ENCODE data around the gene COMMD9. TPM values are rescaled to one million over a fixed set of nuclear protein-coding genes. Genes with fewer than 3 reads are reported as not detected.

COMMD9 gene
- total and polyA plus RNA-seq, 2 experiments from 2014 or later = 22.4 to 44.1 TPM

DNA sequence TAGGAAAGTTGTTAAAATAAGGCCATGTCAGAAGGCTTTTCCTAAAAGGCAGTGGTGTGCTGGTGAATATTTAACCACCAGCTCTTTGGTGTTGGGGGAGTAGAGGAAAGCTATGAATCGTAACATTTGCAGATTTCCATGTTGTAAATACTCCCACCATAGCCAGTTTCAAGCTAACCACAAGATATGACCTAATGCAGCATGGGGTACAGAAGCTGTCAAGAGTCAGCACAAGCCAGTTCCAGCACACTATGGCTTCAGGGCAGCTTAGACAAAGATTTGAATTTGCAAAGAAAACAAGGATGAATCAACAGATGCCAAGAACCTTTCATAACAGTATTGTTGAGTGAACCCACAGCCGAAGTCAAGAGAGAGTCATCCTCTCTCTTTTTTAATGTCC is 40.0 kb downstream of the COMMD9 start:
- ATAC-seq (no peak), DNase-seq (ENCODE audit: low spot score) (no peak)
- Histone ChIP-seq H3K27me3 (ENCODE audit: insufficient read depth) (no peaks in the 10 kb centered on the region), H2AFZ (no peak overlapping the region), H3K9me2 (ENCODE audit: insufficient read depth) (peaks cover 19% of the 10 kb centered on the region), H3K36me3 (ENCODE audit: insufficient read depth) (no peaks in the 10 kb centered on the region), H3K27ac (ENCODE audit: low read depth) (no peak overlapping the region), H3F3A (replicated peaks; ENCODE audit: low read depth) (no peaks in the 10 kb centered on the region), H3K4me2 (no peak overlapping the region), H3K4me1 (ENCODE audit: insufficient read depth) (no peaks in the 10 kb centered on the region), H3K79me2 (replicated peaks; ENCODE audit: insufficient read depth) (no peaks in the 10 kb centered on the region), H4K20me1 (replicated peaks; ENCODE audit: insufficient read depth) (no peaks in the 10 kb centered on the region), H3K4me3 (no peak overlapping the region)
- H3K4me3 Mint-ChIP-seq = no peak overlapping the region
- no peaks in the 10 kb centered on the region; the same call in 2 of the 3 replicates for H3K36me3 Mint-ChIP-seq (ENCODE audit: low read depth)
- H3K9me3 Mint-ChIP-seq = no peaks in the 10 kb centered on the region
- H3K4me1 Mint-ChIP-seq = no peaks in the 10 kb centered on the region; the same call in 1 of the 3 replicates
- H3K27ac Mint-ChIP-seq = no peak overlapping the region
- TF ChIP-seq EZH2phosphoT487 (IDR thresholded peaks at IDR 0.05; ENCODE audit: unreplicated experiment) (no peak), ZNF114 (CRISPR knock-in tag; IDR thresholded peaks at IDR 0.05) (no peak), STAT1 (IDR thresholded peaks at IDR 0.05; ENCODE audit: unreplicated experiment) (no peak), NANOG (IDR thresholded peaks at IDR 0.05; ENCODE audit: borderline replicate concordance) (no peak), EZH2 (IDR thresholded peaks at IDR 0.05; ENCODE audit: low read depth, unreplicated experiment) (no peak)
- TF ChIP-seq, protein P1, sequence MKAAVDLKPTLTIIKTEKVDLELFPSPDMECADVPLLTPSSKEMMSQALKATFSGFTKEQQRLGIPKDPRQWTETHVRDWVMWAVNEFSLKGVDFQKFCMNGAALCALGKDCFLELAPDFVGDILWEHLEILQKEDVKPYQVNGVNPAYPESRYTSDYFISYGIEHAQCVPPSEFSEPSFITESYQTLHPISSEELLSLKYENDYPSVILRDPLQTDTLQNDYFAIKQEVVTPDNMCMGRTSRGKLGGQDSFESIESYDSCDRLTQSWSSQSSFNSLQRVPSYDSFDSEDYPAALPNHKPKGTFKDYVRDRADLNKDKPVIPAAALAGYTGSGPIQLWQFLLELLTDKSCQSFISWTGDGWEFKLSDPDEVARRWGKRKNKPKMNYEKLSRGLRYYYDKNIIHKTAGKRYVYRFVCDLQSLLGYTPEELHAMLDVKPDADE (IDR thresholded peaks at IDR 0.05) = no peak
- TF ChIP-seq, protein P2, sequence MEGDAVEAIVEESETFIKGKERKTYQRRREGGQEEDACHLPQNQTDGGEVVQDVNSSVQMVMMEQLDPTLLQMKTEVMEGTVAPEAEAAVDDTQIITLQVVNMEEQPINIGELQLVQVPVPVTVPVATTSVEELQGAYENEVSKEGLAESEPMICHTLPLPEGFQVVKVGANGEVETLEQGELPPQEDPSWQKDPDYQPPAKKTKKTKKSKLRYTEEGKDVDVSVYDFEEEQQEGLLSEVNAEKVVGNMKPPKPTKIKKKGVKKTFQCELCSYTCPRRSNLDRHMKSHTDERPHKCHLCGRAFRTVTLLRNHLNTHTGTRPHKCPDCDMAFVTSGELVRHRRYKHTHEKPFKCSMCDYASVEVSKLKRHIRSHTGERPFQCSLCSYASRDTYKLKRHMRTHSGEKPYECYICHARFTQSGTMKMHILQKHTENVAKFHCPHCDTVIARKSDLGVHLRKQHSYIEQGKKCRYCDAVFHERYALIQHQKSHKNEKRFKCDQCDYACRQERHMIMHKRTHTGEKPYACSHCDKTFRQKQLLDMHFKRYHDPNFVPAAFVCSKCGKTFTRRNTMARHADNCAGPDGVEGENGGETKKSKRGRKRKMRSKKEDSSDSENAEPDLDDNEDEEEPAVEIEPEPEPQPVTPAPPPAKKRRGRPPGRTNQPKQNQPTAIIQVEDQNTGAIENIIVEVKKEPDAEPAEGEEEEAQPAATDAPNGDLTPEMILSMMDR (conservative IDR thresholded peaks at IDR 0.05; ENCODE audit: low read depth in 2 of 2) = no peak
- H3K27me3 Mint-ChIP-seq (ENCODE audit: insufficient read depth, low read depth, poor library complexity) = no peaks in the 10 kb centered on the region

DNA sequence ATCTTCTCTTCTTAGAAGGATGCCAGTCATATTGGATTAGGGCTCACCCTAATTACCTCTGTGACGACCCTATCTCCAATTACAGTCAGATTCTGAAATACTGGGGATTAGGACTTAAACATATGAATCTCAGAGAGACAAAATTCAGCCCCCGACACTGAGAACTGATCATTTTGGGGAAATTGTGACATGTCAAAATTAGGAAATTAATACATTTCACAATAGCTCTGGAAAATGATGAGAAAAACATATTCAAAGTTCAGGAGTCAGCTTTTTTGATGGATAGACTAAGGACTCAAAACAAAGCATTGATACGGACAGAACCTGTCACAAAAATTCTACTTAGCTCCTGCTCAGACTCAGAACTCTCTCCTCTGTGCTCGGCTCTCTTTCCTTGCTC is 40.8 kb downstream of the COMMD9 start:
- Mint-ChIP-seq H3K27ac (no peak overlapping the region), H3K9me3 (no peaks in the 10 kb centered on the region), H3K4me1 (no peaks in the 10 kb centered on the region; the same call in 2 of the 3 replicates), H3K27me3 (ENCODE audit: insufficient read depth, low read depth, poor library complexity) (no peaks in the 10 kb centered on the region), H3K4me3 (no peak overlapping the region), H3K36me3 (ENCODE audit: low read depth) (no peaks in the 10 kb centered on the region; the same call in 2 of the 3 replicates)
- H4K20me1 ChIP-seq (replicated peaks; ENCODE audit: insufficient read depth) = no peaks in the 10 kb centered on the region
- no peak for ATAC-seq
- H2AFZ ChIP-seq = no peak overlapping the region
- H3K27ac ChIP-seq (ENCODE audit: low read depth) = no peak overlapping the region
- H3K4me1 ChIP-seq (ENCODE audit: insufficient read depth) = no peaks in the 10 kb centered on the region
- no peak overlapping the region for H3K4me2 ChIP-seq
- no peak for DNase-seq (ENCODE audit: low spot score)
- no peak for TF ChIP-seq JUNB (IDR thresholded peaks at IDR 0.05; ENCODE audit: unreplicated experiment)
- TF ChIP-seq CREB1 (CRISPR knock-in tag; IDR thresholded peaks at IDR 0.05; ENCODE audit: low read depth) = no peak
- TF ChIP-seq, protein P1 (IDR thresholded peaks at IDR 0.05) = no peak
- no peak for TF ChIP-seq EZH2 (IDR thresholded peaks at IDR 0.05; ENCODE audit: low read depth, unreplicated experiment)
- no peak for TF ChIP-seq ZNF331 (CRISPR knock-in tag; IDR thresholded peaks at IDR 0.05; ENCODE audit: low read depth)
- TF ChIP-seq NANOG (IDR thresholded peaks at IDR 0.05; ENCODE audit: borderline replicate concordance) = no peak
- no peaks in the 10 kb centered on the region for H3K27me3 ChIP-seq (ENCODE audit: insufficient read depth)
- no peak overlapping the region for H3K4me3 ChIP-seq
- no peaks in the 10 kb centered on the region for H3F3A ChIP-seq (replicated peaks; ENCODE audit: low read depth)
- no peaks in the 10 kb centered on the region for H3K79me2 ChIP-seq (replicated peaks; ENCODE audit: insufficient read depth)
- H3K36me3 ChIP-seq (ENCODE audit: insufficient read depth) = no peaks in the 10 kb centered on the region
- H3K9me2 ChIP-seq (ENCODE audit: insufficient read depth) = peaks cover 19% of the 10 kb centered on the region

Measured in GM23338 (cell line).